GM12878 (cell line): ENCODE results near the gene FIBIN. TPM values are rescaled to one million over a fixed set of nuclear protein-coding genes. Genes with fewer than 3 reads are reported as not detected.

ENCODE experiments used
- ATAC-seq: fragments of 200-7000 bp; cut with Tn5 transposase; 3 replicates; pipeline ENCODE4 v1.9.1; 2020; ENCODE audit warnings: mild to moderate bottlenecking, moderate library complexity
- BruUV-seq: library from RNA; stranded (reverse); fragments of 400-500 nt; replicated peaks from 2 replicates; lab custom pipeline; 2021; lab: Mats Ljungman, UMichigan
- CTCF ChIA-PET: fragments of 300-600 bp; sonication (Branson Sonifier 250); formaldehyde crosslinking; extraction: SDS; loops from one replicate; lab custom pipeline; 2021; ENCODE audit warnings: inconsistent platforms; lab: Yijun Ruan, JAX
- POLR2A ChIA-PET: fragments of 350-600 bp; formaldehyde crosslinking; extraction: SDS; loops from one replicate; lab custom pipeline; 2021; ENCODE audit warnings: inconsistent platforms; lab: Charles Lee
- RAD21 ChIA-PET: fragments of 300-600 bp; sonication (Branson Sonifier 250); formaldehyde crosslinking; loops from one replicate; lab custom pipeline; 2023; ENCODE audit warnings: antibody characterized with exemption; ENCODE audit not compliant: unreplicated experiment; lab: Charles Lee
- SMC1A ChIA-PET: fragments of 300-600 bp; sonication (Branson Sonifier 250); formaldehyde crosslinking; loops from one replicate; lab custom pipeline; 2023; ENCODE audit not compliant: unreplicated experiment, uncharacterized antibody; lab: Charles Lee
- DNase-seq: peaks from one replicate; pipeline ENCODE4 v3.0.0-alpha.2; 2011; ENCODE audit warnings: low read depth, low spot score
- FAIRE-seq: peaks from 3 replicates; lab custom pipeline; 2011; peaks lifted over from hg19 to GRCh38; lab: Jason Lieb, UNC
- H2AFZ ChIP-seq: 2 replicates; pipeline ENCODE4 v1.6.0; 2011; ENCODE audit warnings: low read depth, low read length, control low read depth; ENCODE audit not compliant: control insufficient read depth
- H3K27ac ChIP-seq: 2 replicates; pipeline ENCODE4 v1.5.1; 2011; ENCODE audit warnings: control low read depth; ENCODE audit not compliant: control insufficient read depth, insufficient read depth
- H3K27me3 ChIP-seq, 2 experiments: replicated peaks in 1 of 2; 2 replicates each; pipeline versions ENCODE4 v1.6.0 to v1.6.1; 2011; ENCODE audit warnings: low read length in 1 of 2; ENCODE audit not compliant: control insufficient read depth in 2 of 2, insufficient read depth in 2 of 2
- H3K36me3 ChIP-seq, 2 experiments: 2 replicates each; pipeline ENCODE4 v1.5.1; 2011; ENCODE audit warnings: low read length in 1 of 2; ENCODE audit not compliant: control insufficient read depth in 2 of 2, insufficient read depth in 2 of 2
- H3K4me1 ChIP-seq: 2 replicates; pipeline ENCODE4 v1.6.1; 2011; ENCODE audit warnings: mild to moderate bottlenecking, low read length, moderate library complexity, mixed read lengths; ENCODE audit not compliant: control insufficient read depth, insufficient read depth
- H3K4me2 ChIP-seq: 2 replicates; pipeline ENCODE4 v1.6.0; 2011; ENCODE audit warnings: control low read depth; ENCODE audit not compliant: control insufficient read depth, insufficient read depth
- H3K4me3 ChIP-seq: fragments of 200-600 bp; sonication (generic); 2 replicates; pipeline ENCODE4 v1.5.1; 2016
- H3K79me2 ChIP-seq: 2 replicates; pipeline ENCODE4 v1.6.0; 2011; ENCODE audit warnings: low read length; ENCODE audit not compliant: control insufficient read depth, insufficient read depth
- H3K9ac ChIP-seq: 2 replicates; pipeline ENCODE4 v1.8.0; 2011; ENCODE audit warnings: low read length, control low read depth, mixed read lengths; ENCODE audit not compliant: control insufficient read depth, insufficient read depth
- H3K9me3 ChIP-seq: replicated peaks from 3 replicates; pipeline ENCODE4 v1.5.1; 2011; ENCODE audit warnings: mild to moderate bottlenecking, low read length; ENCODE audit not compliant: control insufficient read depth, insufficient read depth
- H4K20me1 ChIP-seq: 2 replicates; pipeline ENCODE4 v1.6.0; 2011; ENCODE audit not compliant: control insufficient read depth, insufficient read depth
- DPF2 ChIP-seq: fragments of 450-650 bp; IDR thresholded peaks from 2 replicates; pipeline ENCODE4 v1.6.1; 2017; ENCODE audit warnings: mild to moderate bottlenecking
- FOXK2 ChIP-seq: fragments of 450-650 bp; IDR thresholded peaks from 2 replicates; pipeline ENCODE4 v1.6.1; 2017; ENCODE audit warnings: mild to moderate bottlenecking, moderate library complexity
- NFIC ChIP-seq: IDR thresholded peaks from 2 replicates; pipeline ENCODE4 v1.6.1; 2012; ENCODE audit warnings: low read depth, mild to moderate bottlenecking, inconsistent platforms, low read length, moderate library complexity
- POU2F2 ChIP-seq: IDR thresholded peaks from 3 replicates; pipeline ENCODE4 v1.6.1; 2011; ENCODE audit warnings: low read depth, mild to moderate bottlenecking, low read length, borderline replicate concordance
- RB1 ChIP-seq: fragments of 450-650 bp; formaldehyde crosslinking; IDR thresholded peaks from 2 replicates; pipeline ENCODE4 v1.6.1; 2017; ENCODE audit warnings: mild to moderate bottlenecking, borderline replicate concordance
- ZBED1 ChIP-seq: IDR thresholded peaks from 2 replicates; pipeline ENCODE4 v1.6.1; 2016; ENCODE audit warnings: borderline replicate concordance
- WGBS: methylation state at CpG from one replicate; pipeline ENCODE4 v1.1.6; 2016; ENCODE audit warnings: low lambda C conversion rate; ENCODE audit not compliant: insufficient replicate concordance, insufficient coverage; ENCODE audit errors: missing lambda C conversion rate; 5-methylcytosine and 5-hydroxymethylcytosine counted together
- in situ Hi-C: fragments of 300-500 bp; cut with MboI; formaldehyde crosslinking; loops from 9 replicates; pipeline ENCODE4 v1.14.3; 2018; ENCODE audit warnings: mixed read lengths
- intact Hi-C: fragments of 100-400 bp; cut with micrococcal nuclease; formaldehyde crosslinking; loops from one replicate; pipeline ENCODE4 v1.14.2; 2022; ENCODE audit not compliant: unreplicated experiment
- polyA plus RNA-seq, 11 experiments: library from polyadenylated mRNA; depleted of rRNA in 4 of 11; unstranded in 6 of 11; stranded (reverse) in 5 of 11; fragments of >200 nt; fragmentation: Nextera tagmentation in 4 of 11; fragmentation: Illumina TruSeq in 1 of 11; extraction: Ambion mirVana in 4 of 11; extraction: Trizol in 1 of 11; gene quantifications; 1 replicate in 1 of 11; 2 replicates in 10 of 11; pipeline versions ENCODE4 v1.2.1 to v1.2.3, GENCODE V29; 2011 to 2016; ENCODE audit warnings: inconsistent platforms in 2 of 11, missing spikeins in 2 of 11, low read depth in 1 of 11
- total RNA-seq, 4 experiments: library from RNA; depleted of rRNA in 3 of 4; stranded (reverse); fragments of >200 nt in 3 of 4; fragmentation: Illumina TruSeq in 1 of 4; extraction: Trizol in 1 of 4; gene quantifications; 2 replicates each; pipeline versions ENCODE4 v1.2.1 to v1.2.3, GENCODE V29; 2013 to 2021
- TF ChIP-seq, protein P1 (sequence below): fragments of 450-650 bp; IDR thresholded peaks from 2 replicates; pipeline ENCODE4 v1.6.1; 2014; ENCODE audit warnings: mild to moderate bottlenecking
- TF ChIP-seq, protein P2 (sequence below): fragments of 450-650 bp; IDR thresholded peaks from 2 replicates; pipeline ENCODE4 v1.6.1; 2017; ENCODE audit warnings: antibody characterized with exemption, mild to moderate bottlenecking, moderate library complexity
- TF ChIP-seq, protein P3 (sequence below): fragments of 450-650 bp; IDR thresholded peaks from 2 replicates; pipeline ENCODE4 v1.6.1; 2017; ENCODE audit warnings: mild to moderate bottlenecking, low read depth, inconsistent platforms; ENCODE audit not compliant: poor library complexity, severe bottlenecking

Gene FIBIN
- total and polyA plus RNA-seq, 10 of the 15 experiments (the other 5 are each of a cell fraction or from before 2014, with no cell fraction given) = not detected

DNA sequence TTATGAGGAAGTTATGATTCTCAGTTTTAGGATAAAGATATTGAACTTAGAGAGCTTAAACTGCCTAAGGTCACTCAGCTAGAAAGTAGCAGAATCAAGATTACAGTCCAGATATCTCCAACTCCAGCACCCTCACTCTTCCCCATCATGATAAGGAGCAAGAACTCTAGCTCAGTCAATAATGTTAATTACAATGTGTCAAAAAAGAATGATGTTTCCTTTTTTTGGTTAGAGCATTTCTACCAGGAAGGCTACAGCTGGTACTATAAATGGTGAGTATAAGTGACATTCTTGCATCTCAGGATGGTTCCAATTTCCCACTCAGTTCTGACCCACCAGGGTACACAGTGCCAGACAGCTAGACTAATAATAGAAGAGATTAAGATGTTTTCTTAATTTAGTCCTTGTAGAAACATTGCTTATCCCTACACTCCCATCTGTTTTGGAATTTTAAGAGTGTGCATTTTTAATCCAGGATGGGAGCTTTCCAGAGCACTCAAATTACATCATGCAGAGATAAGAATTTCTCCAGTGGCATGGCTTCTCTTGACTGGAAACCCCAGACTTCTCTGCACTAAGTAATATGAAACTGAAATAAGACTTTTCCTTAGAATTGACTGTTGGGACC lies 25.1 kb downstream of the FIBIN start:
- SMC1A ChIA-PET = interaction anchor here (1.0 kb wide), 1 partner anchor 12 kb away, joined by 4 read pairs; no protein-coding TSS in a partner anchor
- in situ Hi-C loops = no loop called here
- ATAC-seq = no peak

DNA sequence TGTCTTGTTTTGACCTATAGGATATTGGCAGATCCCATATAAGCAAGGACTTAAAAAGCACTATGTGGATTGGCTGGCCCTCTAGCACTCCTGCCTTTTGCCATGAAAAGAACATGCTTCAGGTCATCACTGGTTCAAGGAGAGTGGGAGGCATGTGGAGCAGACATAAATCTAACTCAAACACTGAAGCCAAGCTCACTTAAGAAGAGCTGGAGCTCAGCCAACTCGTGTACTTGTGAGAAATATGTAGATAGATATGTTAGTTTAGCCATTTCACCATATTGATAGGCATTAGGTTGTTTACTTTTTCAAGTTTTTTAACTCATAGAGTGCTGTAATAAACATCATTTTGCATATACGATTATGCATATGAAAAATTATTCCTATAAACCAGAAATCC lies 26.8 kb downstream of the FIBIN start:
- intact Hi-C loops = no loop called here
- no peaks in the 10 kb centered on the region for H3K36me3 ChIP-seq
- no peak for ATAC-seq
- H3K9ac ChIP-seq = no peak overlapping the region
- no peaks in the 10 kb centered on the region for H3K79me2 ChIP-seq
- H3K27ac ChIP-seq = no peak overlapping the region
- WGBS = 2% methylated on average over 2 of the region's 2 CpGs
- H3K4me2 ChIP-seq = no peak overlapping the region
- no peak for FAIRE-seq
- H3K9me3 ChIP-seq = no peaks in the 10 kb centered on the region
- H3K4me1 ChIP-seq = no peaks in the 10 kb centered on the region
- ChIA-PET SMC1A (interaction anchor here (0.9 kb wide), 1 partner anchor 10 kb away, joined by 3 read pairs; no protein-coding TSS in a partner anchor), POLR2A (no interaction called here), CTCF (no interaction called here), RAD21 (no interaction called here)
- no TSS peak for BruUV-seq
- DNase-seq = no peak
- no peaks in the 10 kb centered on the region for H3K27me3 ChIP-seq
- in situ Hi-C loops = no loop called here
- H4K20me1 ChIP-seq = no peaks in the 10 kb centered on the region
- H2AFZ ChIP-seq = no peak overlapping the region
- no peak overlapping the region for H3K4me3 ChIP-seq
- TF ChIP-seq NFIC = no peak
- no peak for TF ChIP-seq FOXK2
- no peak for TF ChIP-seq ZBED1
- TF ChIP-seq, protein P1, sequence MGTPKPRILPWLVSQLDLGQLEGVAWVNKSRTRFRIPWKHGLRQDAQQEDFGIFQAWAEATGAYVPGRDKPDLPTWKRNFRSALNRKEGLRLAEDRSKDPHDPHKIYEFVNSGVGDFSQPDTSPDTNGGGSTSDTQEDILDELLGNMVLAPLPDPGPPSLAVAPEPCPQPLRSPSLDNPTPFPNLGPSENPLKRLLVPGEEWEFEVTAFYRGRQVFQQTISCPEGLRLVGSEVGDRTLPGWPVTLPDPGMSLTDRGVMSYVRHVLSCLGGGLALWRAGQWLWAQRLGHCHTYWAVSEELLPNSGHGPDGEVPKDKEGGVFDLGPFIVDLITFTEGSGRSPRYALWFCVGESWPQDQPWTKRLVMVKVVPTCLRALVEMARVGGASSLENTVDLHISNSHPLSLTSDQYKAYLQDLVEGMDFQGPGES = no peak
- TF ChIP-seq, protein P2, sequence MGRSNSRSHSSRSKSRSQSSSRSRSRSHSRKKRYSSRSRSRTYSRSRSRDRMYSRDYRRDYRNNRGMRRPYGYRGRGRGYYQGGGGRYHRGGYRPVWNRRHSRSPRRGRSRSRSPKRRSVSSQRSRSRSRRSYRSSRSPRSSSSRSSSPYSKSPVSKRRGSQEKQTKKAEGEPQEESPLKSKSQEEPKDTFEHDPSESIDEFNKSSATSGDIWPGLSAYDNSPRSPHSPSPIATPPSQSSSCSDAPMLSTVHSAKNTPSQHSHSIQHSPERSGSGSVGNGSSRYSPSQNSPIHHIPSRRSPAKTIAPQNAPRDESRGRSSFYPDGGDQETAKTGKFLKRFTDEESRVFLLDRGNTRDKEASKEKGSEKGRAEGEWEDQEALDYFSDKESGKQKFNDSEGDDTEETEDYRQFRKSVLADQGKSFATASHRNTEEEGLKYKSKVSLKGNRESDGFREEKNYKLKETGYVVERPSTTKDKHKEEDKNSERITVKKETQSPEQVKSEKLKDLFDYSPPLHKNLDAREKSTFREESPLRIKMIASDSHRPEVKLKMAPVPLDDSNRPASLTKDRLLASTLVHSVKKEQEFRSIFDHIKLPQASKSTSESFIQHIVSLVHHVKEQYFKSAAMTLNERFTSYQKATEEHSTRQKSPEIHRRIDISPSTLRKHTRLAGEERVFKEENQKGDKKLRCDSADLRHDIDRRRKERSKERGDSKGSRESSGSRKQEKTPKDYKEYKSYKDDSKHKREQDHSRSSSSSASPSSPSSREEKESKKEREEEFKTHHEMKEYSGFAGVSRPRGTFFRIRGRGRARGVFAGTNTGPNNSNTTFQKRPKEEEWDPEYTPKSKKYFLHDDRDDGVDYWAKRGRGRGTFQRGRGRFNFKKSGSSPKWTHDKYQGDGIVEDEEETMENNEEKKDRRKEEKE = no peak
- TF ChIP-seq RB1 = no peak
- no peak for TF ChIP-seq DPF2
- no peak for TF ChIP-seq POU2F2

More for the DNA sequence above, 25.1 kb downstream of the FIBIN start:
- no peak overlapping the region for H2AFZ ChIP-seq
- intact Hi-C loops = no loop called here
- BruUV-seq = no TSS peak
- no peaks in the 10 kb centered on the region for H3K4me1 ChIP-seq
- ChIA-PET POLR2A (no interaction called here), RAD21 (no interaction called here), CTCF (no interaction called here)
- H3K36me3 ChIP-seq = no peaks in the 10 kb centered on the region
- H3K27me3 ChIP-seq = no peaks in the 10 kb centered on the region
- no peaks in the 10 kb centered on the region for H4K20me1 ChIP-seq
- no peak overlapping the region for H3K4me2 ChIP-seq
- DNase-seq (no peak), FAIRE-seq (no peak)
- H3K4me3 ChIP-seq = no peak overlapping the region
- TF ChIP-seq, protein P3, sequence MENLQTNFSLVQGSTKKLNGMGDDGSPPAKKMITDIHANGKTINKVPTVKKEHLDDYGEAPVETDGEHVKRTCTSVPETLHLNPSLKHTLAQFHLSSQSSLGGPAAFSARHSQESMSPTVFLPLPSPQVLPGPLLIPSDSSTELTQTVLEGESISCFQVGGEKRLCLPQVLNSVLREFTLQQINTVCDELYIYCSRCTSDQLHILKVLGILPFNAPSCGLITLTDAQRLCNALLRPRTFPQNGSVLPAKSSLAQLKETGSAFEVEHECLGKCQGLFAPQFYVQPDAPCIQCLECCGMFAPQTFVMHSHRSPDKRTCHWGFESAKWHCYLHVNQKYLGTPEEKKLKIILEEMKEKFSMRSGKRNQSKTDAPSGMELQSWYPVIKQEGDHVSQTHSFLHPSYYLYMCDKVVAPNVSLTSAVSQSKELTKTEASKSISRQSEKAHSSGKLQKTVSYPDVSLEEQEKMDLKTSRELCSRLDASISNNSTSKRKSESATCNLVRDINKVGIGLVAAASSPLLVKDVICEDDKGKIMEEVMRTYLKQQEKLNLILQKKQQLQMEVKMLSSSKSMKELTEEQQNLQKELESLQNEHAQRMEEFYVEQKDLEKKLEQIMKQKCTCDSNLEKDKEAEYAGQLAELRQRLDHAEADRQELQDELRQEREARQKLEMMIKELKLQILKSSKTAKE = no peak
- H3K9ac ChIP-seq = no peak overlapping the region
- no peaks in the 10 kb centered on the region for H3K79me2 ChIP-seq
- no peak overlapping the region for H3K27ac ChIP-seq
- H3K9me3 ChIP-seq = no peaks in the 10 kb centered on the region
